Astrocyte of the cerebellum (primary cell): ENCODE results near the gene LMX1B.
"Not testable (repeated sequence)": the region's sequence is repeated elsewhere in the genome, so short reads cannot be mapped to it uniquely, and the experiment has no call there.

Experiments used
- DNase-seq: peaks from one replicate; pipeline ENCODE4 v3.0.0-alpha.2; 2011; ENCODE audit warnings: low read depth
- H3K4me3 ChIP-seq: 2 replicates; pipeline ENCODE4 v1.5.1; 2011; ENCODE audit warnings: mild to moderate bottlenecking, low read depth, low read length, moderate library complexity
- CTCF ChIP-seq: IDR thresholded peaks from 2 replicates; pipeline ENCODE4 v1.5.1; 2012; ENCODE audit warnings: low read length, low read depth, moderate library complexity, mild to moderate bottlenecking; ENCODE audit errors: missing control alignments
- in situ Hi-C: cut with HindIII; loops from 2 replicates; pipeline ENCODE4 v1.10.0; 2017; ENCODE audit warnings: low sequenced_read_pairs

The LMX1B gene

DNA sequence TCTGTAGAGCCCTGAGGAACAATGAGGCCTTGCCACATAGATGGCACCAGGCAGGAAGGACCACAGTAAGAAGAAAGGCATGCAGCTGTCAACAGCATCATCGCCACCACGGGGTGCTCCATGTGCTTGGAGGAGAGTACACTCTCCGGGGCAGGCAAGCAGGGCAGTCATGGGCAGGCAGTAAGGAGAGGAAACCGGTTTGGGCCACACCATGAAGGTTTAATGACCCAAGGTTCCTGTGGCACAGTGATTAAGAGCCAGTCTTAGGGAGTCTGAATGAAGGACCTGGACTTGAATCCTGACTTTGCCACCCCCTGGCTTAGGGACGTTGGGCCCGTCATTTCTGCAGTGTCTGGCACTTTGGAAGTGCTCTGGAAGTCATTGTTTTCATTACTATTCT, 110.5 kb downstream of the LMX1B start:
- in situ Hi-C loops, result no loop called here
- no peak overlapping the region for H3K4me3 ChIP-seq
- TF ChIP-seq CTCF, result no peak
- no peak for DNase-seq

DNA sequence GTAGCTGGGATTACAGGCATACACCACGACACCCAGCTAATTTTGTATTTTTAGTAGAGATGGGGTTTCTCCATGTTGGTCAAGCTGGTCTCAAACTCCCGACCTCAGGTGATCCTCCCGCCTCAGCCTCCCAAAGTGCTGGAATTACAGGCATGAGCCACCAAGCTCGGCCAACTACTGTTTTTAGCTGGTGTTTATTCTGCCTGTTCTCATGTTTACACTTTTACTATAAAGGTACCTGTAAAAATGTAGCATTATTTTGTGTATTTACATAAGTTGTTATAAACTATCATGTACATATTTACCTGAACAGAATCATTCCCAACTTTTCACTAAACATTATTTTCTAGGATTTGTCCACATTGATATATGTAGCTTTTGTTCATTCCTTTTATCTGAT, 111.8 kb downstream of the LMX1B start:
- in situ Hi-C loops, DNase-seq, H3K4me3 ChIP-seq: not testable (repeated sequence)

GRCh38 chr9:126728210-126728609, 114.5 kb downstream of the LMX1B start:
- in situ Hi-C loops, H3K4me3 ChIP-seq, DNase-seq: not testable (repeated sequence)

- in situ Hi-C loops, DNase-seq, H3K4me3 ChIP-seq: not testable (repeated sequence)
These were observed 116.9 kb downstream of the LMX1B start for GRCh38 chr9:126730592-126730991.

GRCh38 chr9:126733005-126733404, 119.3 kb downstream of the LMX1B start:
- in situ Hi-C loops, result no loop called here
- no peak for DNase-seq
- H3K4me3 ChIP-seq, result no peak overlapping the region
- TF ChIP-seq CTCF, result no peak

- no peak for TF ChIP-seq CTCF
- H3K4me3 ChIP-seq, result no peak overlapping the region
- DNase-seq, result no peak
- in situ Hi-C loops, result no loop called here
These were observed 121.1 kb downstream of the LMX1B start for GRCh38 chr9:126734877-126735276.

DNA sequence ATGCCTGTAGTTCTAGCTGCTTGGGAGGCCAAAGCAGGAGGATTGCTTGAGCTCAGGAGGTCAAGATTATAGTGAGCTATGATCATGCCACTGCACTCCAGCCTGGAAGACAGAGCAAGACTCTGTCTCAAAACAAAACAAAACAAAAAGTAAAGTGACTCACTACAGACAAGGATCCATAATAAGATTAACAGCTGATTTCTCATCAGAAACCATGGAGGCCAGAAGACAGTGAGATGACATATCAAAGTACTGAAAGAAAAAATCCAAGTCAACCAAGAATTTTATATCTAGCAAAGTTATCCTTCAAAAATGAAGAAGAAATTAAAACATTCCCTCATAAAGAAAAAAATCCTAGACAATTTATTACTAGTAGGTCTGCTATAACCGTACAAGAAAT, 121.8 kb downstream of the LMX1B start:
- in situ Hi-C loops, result no loop called here
- no peak for DNase-seq
- TF ChIP-seq CTCF, result no peak
- H3K4me3 ChIP-seq, result no peak overlapping the region

DNA sequence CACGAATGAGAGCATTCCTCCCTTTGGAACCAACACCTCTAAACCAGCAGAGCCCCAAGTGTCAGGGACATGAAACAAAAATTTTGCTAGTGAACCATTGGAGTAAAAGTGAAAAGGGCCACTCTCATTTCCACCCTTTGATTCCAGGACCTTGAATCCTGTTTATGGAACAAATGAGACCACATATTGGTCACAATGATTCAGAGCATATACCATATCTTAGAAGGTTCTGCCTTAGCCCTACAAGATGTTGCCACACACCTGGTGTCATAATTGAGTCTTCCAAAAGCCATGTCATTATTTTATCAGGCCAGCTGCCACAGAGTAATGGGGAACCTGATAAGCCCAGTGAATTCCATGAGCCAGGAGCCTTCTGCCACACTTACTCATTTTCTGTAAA, 124.8 kb downstream of the LMX1B start:
- in situ Hi-C loops, result no loop called here
- no peak for TF ChIP-seq CTCF
- no peak for DNase-seq
- no peak overlapping the region for H3K4me3 ChIP-seq
